HT1080 (cell line): ENCODE measurements around the gene MCTP1. TPM values are rescaled to one million over a fixed set of nuclear protein-coding genes. Genes with fewer than 3 reads are reported as not detected.

ENCODE experiments used
- DNase-seq: peaks from one replicate; pipeline ENCODE4 v3.0.0-alpha.2; 2015; ENCODE audit warnings: low read depth
- polyA plus RNA-seq, 2 experiments: library from polyadenylated mRNA; depleted of rRNA; stranded (reverse); fragments of >200 nt; gene quantifications; 2 replicates each; pipeline ENCODE4 v1.2.3, GENCODE V29; 2015
- total RNA-seq: library from RNA; depleted of rRNA; stranded (reverse); fragments of >200 nt; shearing (Covaris generic); gene quantifications from 2 replicates; pipeline ENCODE4 v1.2.3, GENCODE V29; 2014; rRNA removed

Gene MCTP1
- total RNA-seq: 11.0 and 13.9 TPM in 2 replicates
- polyA plus RNA-seq (2015; cell fraction: cytosol; rRNA removed): 6.1 and 6.8 TPM in 2 replicates
- polyA plus RNA-seq (2015; cell fraction: nucleus; rRNA removed): 10.4 and 13.3 TPM in 2 replicates

DNA sequence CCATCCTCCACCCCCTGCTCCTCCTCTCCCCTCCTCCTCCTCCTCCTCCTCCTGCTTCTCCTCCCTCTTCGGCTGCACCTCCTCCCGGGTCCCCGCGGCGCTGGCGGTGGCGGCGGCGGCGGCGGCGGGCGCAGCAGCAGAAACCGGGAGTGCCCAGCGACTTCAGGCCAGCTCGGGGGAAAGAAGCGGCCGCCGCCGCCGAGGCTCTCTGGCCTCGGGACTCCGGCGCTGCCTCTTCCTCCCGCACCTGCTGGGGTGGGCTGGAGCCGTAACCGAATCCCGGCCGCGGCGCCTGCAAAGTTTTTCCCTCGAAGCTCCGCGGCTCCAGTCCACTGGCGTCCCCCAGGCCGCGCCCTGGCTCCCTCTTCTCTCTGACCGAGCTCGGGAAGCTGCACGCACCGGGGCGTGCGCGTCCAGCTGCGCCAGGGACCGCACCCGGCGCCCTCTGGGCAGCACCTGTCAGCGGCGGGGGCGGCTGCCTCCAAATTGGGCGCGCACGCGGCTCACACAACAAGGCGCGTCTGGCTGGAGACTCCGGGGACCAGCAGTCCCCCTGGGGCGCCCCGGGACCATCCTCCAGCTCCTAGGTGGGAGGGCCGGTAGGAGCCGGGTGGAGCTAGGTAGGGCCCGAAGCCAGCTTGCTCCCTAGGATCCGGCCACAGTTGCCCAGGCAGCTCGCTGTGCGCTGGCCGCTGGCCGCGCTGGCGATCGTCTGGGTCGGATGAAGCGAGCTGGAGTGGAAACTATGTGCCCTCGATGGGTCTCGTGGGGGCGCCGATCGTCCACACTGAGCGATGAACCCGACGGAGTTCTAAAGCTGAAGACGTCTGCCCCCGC is at the start of gene MCTP1:
MCTP1 (minus strand) TSS at position 523 of the 837 bp plus-strand sequence.
- DNase-seq: peak; percentile 47

DNA sequence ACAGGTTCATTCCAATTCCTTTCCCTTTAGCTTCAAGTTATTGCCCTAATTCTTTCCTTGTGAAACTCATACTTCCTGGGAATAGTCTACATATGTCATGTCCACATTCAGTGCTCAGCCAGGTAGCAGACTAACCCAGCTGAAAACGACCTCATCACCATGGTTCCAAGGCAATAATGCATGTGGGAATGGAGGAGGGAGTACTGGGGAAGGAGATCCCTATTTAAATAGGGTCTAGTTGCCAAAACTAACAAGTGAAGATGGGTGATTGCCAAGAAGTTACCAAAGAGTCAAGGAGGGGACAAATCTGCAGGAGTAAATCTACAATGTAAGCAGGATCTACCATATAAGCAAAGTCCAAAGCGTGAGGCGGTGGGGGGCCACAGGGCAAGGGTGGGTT is 47.3 kb upstream of the MCTP1 start:
- DNase-seq: no peak

DNA sequence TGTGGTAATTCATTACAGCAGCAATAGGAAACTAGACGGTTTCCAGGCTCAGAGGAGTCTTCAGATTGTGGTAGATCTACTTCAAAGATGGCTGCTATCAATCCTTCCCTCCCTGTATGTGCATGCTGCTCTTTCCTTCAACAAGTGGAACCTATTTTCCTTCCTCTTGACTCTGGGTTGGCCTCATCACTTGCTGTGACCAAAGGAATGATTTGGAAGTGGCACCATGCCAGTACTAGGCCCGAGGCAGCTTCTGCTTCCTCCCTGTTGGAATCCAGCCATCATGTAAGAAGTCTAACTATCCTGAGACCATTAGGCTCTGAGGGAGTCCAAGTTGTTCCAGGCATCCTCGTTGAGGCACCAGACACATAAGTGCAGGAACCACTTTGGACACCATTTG is 46.5 kb upstream of the MCTP1 start:
- no peak for DNase-seq

DNA sequence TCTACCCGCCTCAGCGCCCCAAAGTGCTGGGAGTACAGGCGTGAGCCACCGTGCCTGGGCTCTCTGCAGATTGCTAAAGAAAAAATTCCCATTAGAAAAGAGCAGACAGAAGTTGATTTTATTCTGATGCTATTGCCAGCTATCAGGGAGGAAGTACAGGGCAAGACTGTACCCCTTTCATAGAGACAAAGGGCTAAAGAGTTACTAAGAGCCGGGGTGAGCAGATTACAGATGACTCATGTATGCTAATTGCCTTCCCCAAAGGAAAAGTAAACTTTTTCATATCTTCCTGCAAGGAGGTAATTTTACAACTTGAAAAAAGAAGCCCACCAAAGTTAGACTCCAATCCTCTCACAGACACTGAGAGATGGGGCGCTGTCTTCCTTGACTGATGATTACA is 42.3 kb upstream of the MCTP1 start:
- DNase-seq: peak; percentile 45

GRCh38 chr5:95317687-95318086 is 32.8 kb upstream of the MCTP1 start:
- DNase-seq: no peak

DNA sequence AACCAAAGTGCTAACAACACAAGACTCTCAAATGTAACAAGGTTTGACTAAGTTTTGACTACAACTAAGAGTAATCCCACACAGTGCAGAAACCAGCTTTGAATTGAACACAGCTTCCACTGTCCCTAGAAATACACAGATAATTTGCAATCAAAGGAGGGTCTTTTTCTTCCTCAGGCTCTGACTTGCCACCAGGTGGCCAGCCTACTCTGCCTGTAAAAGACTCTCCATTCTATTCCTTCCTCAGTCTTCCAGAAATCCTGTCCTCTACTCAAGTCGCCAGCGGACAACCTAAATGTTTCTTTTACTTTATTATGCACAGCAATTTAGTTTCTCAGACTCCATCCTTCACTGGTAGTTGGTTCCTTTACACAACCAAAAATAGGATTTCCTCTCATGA is 32.2 kb upstream of the MCTP1 start:
- no peak for DNase-seq

DNA sequence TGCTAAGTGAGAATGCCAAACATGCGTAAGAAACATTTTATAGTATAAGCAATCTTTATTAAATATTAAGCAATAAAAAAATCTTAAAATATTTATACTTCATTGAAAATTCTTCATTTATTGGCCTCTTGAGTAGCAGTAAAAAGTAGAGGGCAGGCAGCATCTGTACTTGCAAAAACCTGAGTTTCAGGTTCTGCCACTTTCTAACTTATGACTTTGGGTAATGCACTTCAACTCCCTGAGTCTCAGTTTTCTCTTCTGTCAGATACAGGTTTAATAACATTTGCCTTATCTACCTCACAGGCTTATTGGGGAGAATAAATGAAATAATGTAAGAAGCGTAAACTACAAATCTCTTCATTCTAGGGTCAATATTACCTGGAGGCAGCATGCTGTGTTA is 19.8 kb upstream of the MCTP1 start:
- no peak for DNase-seq

DNA sequence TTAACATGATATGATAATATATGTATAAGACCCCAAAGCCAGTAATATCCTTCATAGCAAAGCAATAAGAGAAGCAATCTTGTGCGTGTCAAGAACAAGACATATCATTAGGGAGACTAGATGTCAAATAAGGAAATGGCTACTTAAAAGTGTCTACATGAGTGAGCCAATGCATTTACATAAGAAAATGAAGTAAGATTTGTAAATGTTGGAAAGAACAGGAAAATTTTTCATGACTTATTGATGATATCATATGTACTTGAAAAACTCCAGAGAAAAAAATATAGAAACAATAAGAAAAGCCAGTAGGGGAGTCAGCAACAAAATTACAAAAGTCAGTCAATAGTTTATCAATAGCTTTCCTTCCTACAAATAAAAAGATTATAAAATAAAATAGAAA is 13.8 kb upstream of the MCTP1 start:
- DNase-seq: no peak

- no peak for DNase-seq
Measured at GRCh38 chr5:95296291-95296690, 11.4 kb upstream of the MCTP1 start.

DNA sequence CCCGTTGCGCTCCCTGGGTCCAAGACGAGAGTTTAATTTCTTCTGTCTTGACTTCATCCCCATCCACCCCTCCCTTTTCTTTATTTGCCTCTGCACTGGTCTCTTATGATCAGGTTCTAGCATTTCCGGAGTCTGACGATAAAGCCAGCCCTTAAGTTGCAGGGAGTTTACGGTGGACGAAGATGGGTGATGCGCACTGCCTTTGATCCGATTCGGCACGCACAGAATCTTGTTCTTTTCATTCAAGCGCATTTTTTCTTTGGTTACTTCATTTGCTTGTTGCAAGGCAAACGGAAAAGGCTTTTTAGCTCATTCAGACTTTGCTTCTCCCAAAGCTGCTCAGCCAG is 488 bp upstream of the MCTP1 start:
- no peak for DNase-seq

DNA sequence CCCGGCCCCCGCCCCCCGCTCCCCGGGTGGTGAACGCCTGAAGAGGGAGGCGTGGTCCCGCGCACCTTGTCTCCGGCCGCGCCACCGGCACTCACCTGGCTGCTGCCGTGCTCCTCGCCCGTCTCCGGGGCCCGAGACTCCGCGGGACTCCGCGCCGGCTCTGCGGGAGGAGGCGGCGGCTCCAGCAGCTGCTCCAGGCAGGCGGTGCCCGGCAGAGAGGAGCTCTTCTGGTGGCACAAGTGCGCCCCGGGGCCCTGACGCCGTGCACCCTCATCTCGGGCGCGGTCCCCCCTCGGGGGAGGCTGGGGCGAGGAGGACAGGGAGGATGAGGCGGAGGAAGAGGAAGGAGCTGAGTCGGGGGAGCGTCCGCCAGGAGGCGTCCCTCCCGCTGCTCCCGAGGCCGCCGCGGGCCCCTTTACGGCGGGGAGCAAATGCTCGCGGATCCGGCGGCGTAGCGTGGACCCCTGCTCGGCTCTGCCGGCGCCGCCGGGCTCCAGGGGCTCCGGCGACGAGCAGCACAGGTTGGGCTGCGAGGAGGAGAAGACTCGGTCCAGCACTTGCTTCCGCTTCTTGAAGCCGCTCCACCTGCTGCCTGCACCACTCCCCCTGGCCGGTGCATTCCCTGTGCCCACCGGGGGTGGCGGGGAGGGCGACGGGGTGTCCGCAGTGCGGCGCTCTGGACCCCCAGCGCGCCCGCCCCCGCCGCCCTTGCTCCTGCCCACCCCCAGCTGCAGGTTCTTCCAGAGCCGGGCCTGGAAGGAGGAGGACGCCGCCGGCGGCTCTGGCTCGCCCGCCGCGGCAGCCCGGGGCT is 928 bp downstream of the MCTP1 start:
- peak; percentile 70 for DNase-seq

DNA sequence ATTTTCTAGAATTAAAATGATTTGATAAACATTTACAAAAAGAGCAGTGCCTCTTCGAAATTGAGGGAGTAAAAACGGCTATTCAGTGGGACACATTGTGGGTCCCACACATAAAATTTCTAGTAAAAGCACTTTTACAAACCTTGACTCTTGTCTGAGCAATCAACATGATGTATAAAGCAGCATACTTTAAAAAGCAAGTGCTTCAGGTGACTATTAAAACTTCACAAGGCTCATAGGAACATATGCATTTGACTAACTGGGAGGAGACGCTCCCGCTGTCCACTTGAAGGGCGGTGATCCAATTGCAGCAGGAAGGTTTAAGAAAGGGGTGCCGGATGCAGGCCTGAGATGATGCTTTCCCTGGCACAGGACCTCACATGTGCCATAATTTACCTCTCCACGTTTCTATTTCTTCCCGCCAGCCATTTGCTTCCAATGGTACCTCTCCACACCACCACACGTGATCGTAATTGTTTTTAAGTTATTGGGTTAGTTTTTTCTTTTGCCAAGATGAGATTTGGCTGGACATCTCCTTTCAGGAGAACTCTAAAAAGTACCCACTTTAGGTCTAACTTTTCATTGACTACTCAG is 1.8 kb downstream of the MCTP1 start:
- no peak for DNase-seq

DNA sequence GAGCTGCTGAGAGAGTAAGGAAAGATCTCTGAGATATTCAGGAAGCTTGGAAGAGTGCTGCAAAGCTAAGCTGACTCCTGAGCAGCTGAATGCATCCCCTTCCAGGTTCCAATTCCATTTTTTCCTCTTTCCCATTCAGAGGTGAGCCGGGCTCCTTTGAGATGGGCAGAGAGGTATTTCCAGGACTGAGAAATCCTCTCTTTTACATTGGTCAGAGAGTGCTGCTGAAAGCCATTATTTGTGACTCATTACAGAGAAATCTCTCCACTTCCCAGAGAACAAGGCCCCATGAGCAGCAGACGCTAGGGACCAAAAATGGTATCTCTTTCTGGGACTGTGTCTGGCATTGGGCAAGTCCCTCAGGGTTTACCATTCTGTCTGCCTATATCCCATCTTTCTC is 3.7 kb downstream of the MCTP1 start:
- DNase-seq: peak; percentile 76

GRCh38 chr5:95280401-95281095 is 4.3 kb downstream of the MCTP1 start:
- DNase-seq: no peak

GRCh38 chr5:95274011-95274410 is 10.9 kb downstream of the MCTP1 start:
- DNase-seq: no peak

- DNase-seq: no peak
Measured at GRCh38 chr5:95272316-95272929, 12.5 kb downstream of the MCTP1 start.

DNA sequence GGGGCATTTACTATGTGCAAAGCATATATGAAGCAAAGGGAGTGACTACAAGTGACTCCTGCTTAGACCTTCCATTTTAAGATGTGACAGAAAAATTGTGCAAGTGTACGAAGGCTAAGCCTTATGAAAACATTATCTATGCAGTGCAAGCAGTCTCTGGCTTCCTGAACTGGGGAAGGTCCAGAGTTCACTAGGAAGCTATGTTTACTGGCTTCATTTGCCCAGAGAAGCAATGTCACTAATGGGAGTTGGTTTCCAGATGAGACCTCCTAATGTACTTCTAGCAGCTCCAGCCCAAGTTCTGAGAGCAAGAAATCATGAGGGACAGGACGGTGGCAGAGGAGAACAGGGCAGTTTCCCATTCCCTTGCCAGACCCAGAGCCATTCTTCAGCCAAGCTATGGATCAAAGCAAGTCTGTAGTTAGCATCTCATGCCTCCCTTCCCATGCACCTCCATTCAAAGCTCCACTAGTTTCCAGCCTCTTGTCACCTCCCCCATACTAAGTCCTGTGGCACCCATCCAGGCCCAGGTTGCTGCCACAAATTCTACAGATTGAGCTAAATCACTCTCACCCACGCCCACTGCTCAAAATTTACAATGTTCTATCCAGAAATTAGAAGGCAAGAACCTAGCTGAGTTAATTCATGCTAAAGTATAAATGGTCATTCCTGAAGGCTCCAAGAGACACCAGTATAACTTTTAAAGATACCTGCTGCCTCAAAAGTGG is 21.8 kb downstream of the MCTP1 start:
- DNase-seq: no peak

- DNase-seq: peak; percentile 52
Measured at GRCh38 chr5:95261437-95262175, 23.3 kb downstream of the MCTP1 start.

DNA sequence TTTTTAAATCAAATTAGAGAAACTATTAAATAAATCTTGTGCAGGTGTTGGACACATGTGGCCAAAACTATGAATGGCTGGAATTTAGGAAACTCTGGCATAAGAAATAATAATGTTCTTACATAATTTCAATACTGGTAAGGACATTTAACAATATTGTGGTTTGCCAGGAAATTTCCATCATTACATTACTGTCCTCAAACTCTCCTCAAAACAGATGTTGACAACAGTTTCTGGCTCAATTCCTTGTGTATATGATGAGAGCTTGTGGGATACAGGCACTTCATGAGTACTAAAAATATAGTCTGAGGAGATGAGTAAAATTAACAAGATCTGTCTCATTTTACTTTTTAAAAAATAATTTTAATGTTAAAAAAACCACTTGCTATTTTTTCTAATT is 27.9 kb downstream of the MCTP1 start:
- no peak for DNase-seq

- no peak for DNase-seq
Measured at GRCh38 chr5:95256446-95256845, 28.4 kb downstream of the MCTP1 start.
